ENCODE measurements around the gene DIAPH2. TPM values are rescaled to one million over a fixed set of nuclear protein-coding genes. Genes with fewer than 3 reads are reported as not detected.

DIAPH2 gene
- total and polyA plus RNA-seq, 9 of the 15 experiments (the other 6 are each of a cell fraction or from before 2014, with no cell fraction given), result 0.01 to 0.18 (median 0.07) TPM; not detected in 1

GRCh38 chrX:96687776-96688175 lies 3.1 kb downstream of the DIAPH2 start (continued):
- TF ChIP-seq E2F8 (IDR thresholded peaks at IDR 0.05; ENCODE audit: low read depth, partially characterized antibody) (no peak), MAFG (tag; conservative IDR thresholded peaks at IDR 0.05) (no peak), ZNF316 (IDR thresholded peaks at IDR 0.05) (no peak), FOS (IDR thresholded peaks at IDR 0.05; ENCODE audit: extremely low read depth, insufficient read length) (no peak), ZNF184 (CRISPR knock-in tag; IDR thresholded peaks at IDR 0.05) (no peak), ZZZ3 (IDR thresholded peaks at IDR 0.05) (no peak), POU5F1 (IDR thresholded peaks at IDR 0.05; ENCODE audit: borderline replicate concordance, low read depth, low read length, partially characterized antibody) (no peak)

- no peak overlapping the region for H3K4me3 ChIP-seq
- no peaks in the 10 kb centered on the region for H3K79me2 ChIP-seq (ENCODE audit: control insufficient read depth, insufficient read depth, low read length)
- H4K20me1 ChIP-seq (replicated peaks; ENCODE audit: control insufficient read depth, insufficient read depth, low read length), result no peaks in the 10 kb centered on the region
- H3K36me3 ChIP-seq (ENCODE audit: control insufficient read depth, insufficient read depth, low read length), result no peaks in the 10 kb centered on the region
- H3K27ac ChIP-seq (ENCODE audit: extremely low read depth, low read depth, low read length), result no peak overlapping the region
- POLR2A ChIA-PET, result no interaction called here
- ATAC-seq, result no peak
- FAIRE-seq, result no peak
- no peak for DNase-seq (ENCODE audit: extremely low read depth in 1 of 4, low spot score in 3 of 4)
- CTCF ChIA-PET (ENCODE audit: low intra/inter-chr PET ratio), result no interaction called here
- no peaks in the 10 kb centered on the region for H3K27me3 ChIP-seq (ENCODE audit: control insufficient read depth in 2 of 2, insufficient read depth in 2 of 2, low read length in 2 of 2)
- no peak overlapping the region for H3K4me2 ChIP-seq (ENCODE audit: insufficient read depth, low read length)
- no peak overlapping the region for H3K9ac ChIP-seq (ENCODE audit: insufficient read depth in 1 of 2, low read depth in 2 of 2, low read length in 2 of 2)
- no peaks in the 10 kb centered on the region for H3K4me1 ChIP-seq (replicated peaks in 1 of 2; ENCODE audit: control insufficient read depth in 2 of 2, insufficient read depth in 2 of 2, low read length in 2 of 2)
- BruUV-seq (replicated peaks), result no TSS peak
- WGBS (ENCODE audit: insufficient coverage, low coverage, missing lambda C conversion rate), result 6% methylated on average over 2 of the region's 4 CpGs
- H2AFZ ChIP-seq (ENCODE audit: low read depth, low read length), result no peak overlapping the region
- intact Hi-C loops (cut with micrococcal nuclease), result no loop called here
- H3K9me3 ChIP-seq (replicated peaks; ENCODE audit: control insufficient read depth, insufficient read depth, low read depth, low read length), result no peaks in the 10 kb centered on the region
- in situ Hi-C loops (cut with MboI), result no loop called here
- H3K9me1 ChIP-seq (ENCODE audit: control insufficient read depth, insufficient read depth, low read length), result no peaks in the 10 kb centered on the region
- TF ChIP-seq RBM22 (IDR thresholded peaks at IDR 0.05; ENCODE audit: low read depth, low read length, poor library complexity, severe bottlenecking), result no peak
- no peak for TF ChIP-seq ZBED1 (IDR thresholded peaks at IDR 0.05)
- TF ChIP-seq PKNOX1 (IDR thresholded peaks at IDR 0.05), result no peak
- TF ChIP-seq ETV5 (CRISPR knock-in tag; IDR thresholded peaks at IDR 0.05; ENCODE audit: low read depth), result no peak
- no peak for TF ChIP-seq CHD2 (IDR thresholded peaks at IDR 0.05; ENCODE audit: low read depth, low read length)
- no peak for TF ChIP-seq THAP7 (CRISPR knock-in tag; IDR thresholded peaks at IDR 0.05)
- TF ChIP-seq CHD1 (IDR thresholded peaks at IDR 0.05; ENCODE audit: low read length), result no peak
- no peak for TF ChIP-seq MCM7 (IDR thresholded peaks at IDR 0.05)
- no peak for TF ChIP-seq ZNF512 (tag; IDR thresholded peaks at IDR 0.05)
- no peak for TF ChIP-seq POLR2AphosphoS5 (IDR thresholded peaks at IDR 0.05; ENCODE audit: control insufficient read depth, insufficient read depth, low read depth, low read length)
- no peak for TF ChIP-seq ZNF274 (IDR thresholded peaks at IDR 0.05; ENCODE audit: borderline replicate concordance, low read depth, low read length)
- TF ChIP-seq RFX7 (CRISPR knock-in tag; IDR thresholded peaks at IDR 0.05), result no peak
Measured at GRCh38 chrX:96688789-96689188, 4.1 kb downstream of the DIAPH2 start.
